ENCODE measurements around the gene DHX35.
"Not testable (repeated sequence)": the region's sequence is repeated elsewhere in the genome, so short reads cannot be mapped to it uniquely, and the experiment has no call there.

Gene DHX35

DNA sequence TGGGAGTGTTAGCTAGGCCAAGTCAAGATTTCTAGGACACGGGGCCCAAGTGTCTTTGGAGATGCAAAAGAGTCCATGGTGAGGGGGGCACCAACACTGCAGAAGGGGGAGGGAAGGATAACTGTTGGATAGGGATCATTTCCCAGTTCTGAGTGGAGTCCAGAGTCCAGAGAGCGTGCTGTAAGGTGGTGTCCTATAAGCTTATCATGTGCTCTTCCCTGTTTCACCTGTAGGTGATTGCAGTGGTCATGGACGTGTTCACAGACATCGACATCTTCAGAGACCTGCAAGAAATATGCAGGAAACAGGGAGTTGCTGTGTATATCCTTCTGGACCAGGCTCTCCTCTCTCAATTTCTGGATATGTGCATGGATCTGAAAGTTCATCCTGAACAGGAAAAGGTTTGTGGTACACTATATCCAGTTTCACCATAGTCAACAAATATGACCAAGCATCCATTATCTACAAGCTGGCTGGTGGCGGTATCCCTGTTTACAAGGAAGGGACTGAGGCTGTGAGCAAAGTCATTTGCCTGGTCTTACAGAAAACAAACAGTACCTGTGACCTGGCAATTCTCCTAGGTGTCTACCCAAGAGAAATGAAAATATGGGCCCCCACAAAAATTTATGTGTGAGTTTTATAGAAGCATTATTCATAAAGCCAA is 20.3 kb upstream of the DHX35 start:
- Histone ChIP-seq H3K36me3 (ENCODE audit: insufficient read depth, low read length) (peaks cover 11% of the 10 kb centered on the region), H3K9ac (ENCODE audit: low read length) (no peak overlapping the region), H3K9me3 (ENCODE audit: low read length) (no peaks in the 10 kb centered on the region), H3K4me3 (ENCODE audit: low read depth in 1 of 2, low read length in 2 of 2) (no peak overlapping the region), H3K27me3 (ENCODE audit: control insufficient read depth in 1 of 2, insufficient read depth in 2 of 2, low read length in 2 of 2) (no peaks in the 10 kb centered on the region), H3K27ac (ENCODE audit: low read depth, low read length) (no peak overlapping the region), H3K4me1 (ENCODE audit: insufficient read depth, low read length) (no peaks in the 10 kb centered on the region)

DNA sequence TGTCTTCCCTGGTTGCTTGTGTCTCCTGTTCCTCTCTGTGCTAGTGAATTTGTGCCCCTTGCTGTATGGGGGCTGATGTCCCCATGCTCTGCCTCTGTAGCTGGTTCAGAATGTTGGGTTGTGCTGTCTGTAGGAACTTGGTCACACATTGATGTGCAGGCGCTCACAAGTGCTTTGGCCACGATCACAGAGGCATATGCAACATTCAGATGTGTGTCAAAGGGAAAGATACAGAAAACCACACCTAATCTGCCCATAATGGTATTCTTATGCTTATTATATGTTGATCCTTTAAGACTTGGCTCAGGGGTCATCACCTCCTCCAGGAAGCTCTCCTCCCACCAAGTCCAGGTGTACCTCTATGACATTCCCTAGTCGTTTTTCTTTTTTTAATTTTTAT is 17.1 kb upstream of the DHX35 start:
- Histone ChIP-seq H3K9ac (ENCODE audit: low read length) (no peak overlapping the region), H3K9me3 (ENCODE audit: low read length) (no peaks in the 10 kb centered on the region), H3K36me3 (ENCODE audit: insufficient read depth, low read length) (peaks cover 17% of the 10 kb centered on the region), H3K4me3 (ENCODE audit: low read depth in 1 of 2, low read length in 2 of 2) (no peak overlapping the region), H3K27ac (ENCODE audit: low read depth, low read length) (no peak overlapping the region), H3K4me1 (ENCODE audit: insufficient read depth, low read length) (no peaks in the 10 kb centered on the region), H3K27me3 (ENCODE audit: control insufficient read depth in 1 of 2, insufficient read depth in 2 of 2, low read length in 2 of 2) (no peaks in the 10 kb centered on the region)

DNA sequence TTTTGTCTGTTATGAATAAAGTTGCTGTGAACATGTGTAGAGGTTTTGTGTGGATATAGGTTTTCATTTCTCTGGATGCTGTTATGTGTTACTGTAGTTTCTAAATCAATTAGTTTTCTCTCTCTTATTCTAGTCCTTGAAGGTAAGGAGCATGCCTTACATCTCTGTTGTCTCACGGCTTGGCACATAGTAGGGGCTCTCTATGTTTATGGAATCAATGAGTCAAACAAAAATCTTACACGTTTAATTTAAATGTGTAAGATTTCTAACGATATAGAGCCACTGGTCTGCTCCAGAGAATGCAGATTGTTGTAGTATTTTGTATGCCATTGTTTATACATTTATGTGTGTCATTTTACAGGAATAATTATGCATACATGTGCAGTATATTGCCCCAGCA is 15.3 kb upstream of the DHX35 start:
- peaks cover 19% of the 10 kb centered on the region for H3K36me3 ChIP-seq (ENCODE audit: insufficient read depth, low read length)
- no peaks in the 10 kb centered on the region for H3K4me1 ChIP-seq (ENCODE audit: insufficient read depth, low read length)
- no peaks in the 10 kb centered on the region for H3K27me3 ChIP-seq (ENCODE audit: control insufficient read depth in 1 of 2, insufficient read depth in 2 of 2, low read length in 2 of 2)
- H3K9ac ChIP-seq (ENCODE audit: low read length), result no peak overlapping the region
- no peak overlapping the region for H3K4me3 ChIP-seq (ENCODE audit: low read depth in 1 of 2, low read length in 2 of 2)
- H3K27ac ChIP-seq (ENCODE audit: low read depth, low read length), result no peak overlapping the region
- no peaks in the 10 kb centered on the region for H3K9me3 ChIP-seq (ENCODE audit: low read length)

DNA sequence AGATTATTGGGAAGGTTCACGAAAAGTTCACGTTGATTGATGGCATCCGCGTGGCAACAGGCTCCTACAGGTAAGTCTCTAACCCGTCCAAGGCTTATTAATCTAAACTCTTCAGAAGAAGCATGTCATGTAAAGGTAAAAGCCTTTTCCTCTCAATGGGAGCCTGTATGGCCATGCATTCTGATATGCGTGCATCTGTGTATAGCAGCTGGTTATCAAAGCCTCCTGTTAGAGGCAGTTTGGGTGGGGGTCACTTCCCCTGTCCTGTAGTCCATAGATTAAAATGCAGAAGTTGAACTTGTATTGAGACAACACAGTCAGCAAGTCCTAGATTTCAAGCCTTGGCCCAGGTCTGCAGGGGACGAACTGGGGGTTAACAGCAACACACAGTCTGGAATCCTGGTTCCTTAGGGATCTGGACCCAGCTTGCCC is 14.2 kb upstream of the DHX35 start:
- H3K36me3 ChIP-seq (ENCODE audit: insufficient read depth, low read length), result peaks cover 27% of the 10 kb centered on the region

DNA sequence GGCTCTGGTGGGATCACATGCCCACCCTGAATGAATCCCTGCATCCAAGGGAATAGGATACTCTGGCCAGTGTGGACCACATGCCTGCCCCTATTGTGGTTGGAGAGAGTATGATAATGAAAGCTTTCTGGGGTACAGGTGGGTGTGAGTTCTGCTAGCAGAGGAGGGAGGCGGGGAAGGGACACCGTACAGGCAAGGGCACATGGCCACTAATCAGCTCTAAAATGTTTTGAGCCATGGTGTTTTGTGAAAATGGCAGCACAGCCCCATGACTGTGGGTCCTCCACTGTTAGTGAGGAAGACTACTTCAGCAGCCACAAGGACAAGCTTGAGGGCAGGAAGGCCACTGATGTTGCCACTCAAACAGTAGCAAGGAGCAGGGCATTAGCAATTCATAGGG is 11.9 kb upstream of the DHX35 start:
- no peaks in the 10 kb centered on the region for H3K4me1 ChIP-seq (ENCODE audit: insufficient read depth, low read length)
- no peaks in the 10 kb centered on the region for H3K9me3 ChIP-seq (ENCODE audit: low read length)
- peaks cover 23% of the 10 kb centered on the region for H3K36me3 ChIP-seq (ENCODE audit: insufficient read depth, low read length)
- H3K27me3 ChIP-seq (ENCODE audit: control insufficient read depth in 1 of 2, insufficient read depth in 2 of 2, low read length in 2 of 2), result no peaks in the 10 kb centered on the region
- no peak overlapping the region for H3K27ac ChIP-seq (ENCODE audit: low read depth, low read length)
- no peak overlapping the region for H3K4me3 ChIP-seq (ENCODE audit: low read depth in 1 of 2, low read length in 2 of 2)
- no peak overlapping the region for H3K9ac ChIP-seq (ENCODE audit: low read length)

More for the DNA sequence above, 14.2 kb upstream of the DHX35 start:
- Histone ChIP-seq H3K4me3 (ENCODE audit: low read depth in 1 of 2, low read length in 2 of 2) (no peak overlapping the region), H3K9me3 (ENCODE audit: low read length) (no peaks in the 10 kb centered on the region), H3K27ac (ENCODE audit: low read depth, low read length) (no peak overlapping the region), H3K4me1 (ENCODE audit: insufficient read depth, low read length) (no peaks in the 10 kb centered on the region), H3K27me3 (ENCODE audit: control insufficient read depth in 1 of 2, insufficient read depth in 2 of 2, low read length in 2 of 2) (no peaks in the 10 kb centered on the region), H3K9ac (ENCODE audit: low read length) (no peak overlapping the region)

DNA sequence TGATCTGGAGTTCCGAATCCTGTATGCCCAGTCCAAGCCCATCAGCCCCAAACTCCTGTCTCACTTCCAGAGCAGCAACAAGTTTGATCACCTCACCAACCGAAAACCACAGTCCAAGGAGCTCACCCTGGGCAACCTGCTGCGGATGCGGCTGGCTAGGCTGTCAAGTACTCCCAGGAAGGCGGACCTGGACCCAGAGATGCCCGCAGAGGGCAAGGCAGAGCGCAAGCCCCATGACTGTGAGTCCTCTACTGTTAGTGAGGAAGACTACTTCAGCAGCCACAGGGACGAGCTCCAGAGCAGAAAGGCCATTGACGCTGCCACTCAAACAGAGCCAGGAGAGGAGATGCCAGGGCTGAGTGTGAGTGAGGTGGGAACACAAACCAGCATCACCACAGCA is 10.5 kb upstream of the DHX35 start:
- H3K27ac ChIP-seq (ENCODE audit: low read depth, low read length), result no peak overlapping the region
- no peaks in the 10 kb centered on the region for H3K27me3 ChIP-seq (ENCODE audit: control insufficient read depth in 1 of 2, insufficient read depth in 2 of 2, low read length in 2 of 2)
- H3K36me3 ChIP-seq (ENCODE audit: insufficient read depth, low read length), result peaks cover 18% of the 10 kb centered on the region
- H3K4me3 ChIP-seq (ENCODE audit: low read depth in 1 of 2, low read length in 2 of 2), result no peak overlapping the region
- H3K9ac ChIP-seq (ENCODE audit: low read length), result no peak overlapping the region
- H3K9me3 ChIP-seq (ENCODE audit: low read length), result no peaks in the 10 kb centered on the region
- H3K4me1 ChIP-seq (ENCODE audit: insufficient read depth, low read length), result no peaks in the 10 kb centered on the region

DNA sequence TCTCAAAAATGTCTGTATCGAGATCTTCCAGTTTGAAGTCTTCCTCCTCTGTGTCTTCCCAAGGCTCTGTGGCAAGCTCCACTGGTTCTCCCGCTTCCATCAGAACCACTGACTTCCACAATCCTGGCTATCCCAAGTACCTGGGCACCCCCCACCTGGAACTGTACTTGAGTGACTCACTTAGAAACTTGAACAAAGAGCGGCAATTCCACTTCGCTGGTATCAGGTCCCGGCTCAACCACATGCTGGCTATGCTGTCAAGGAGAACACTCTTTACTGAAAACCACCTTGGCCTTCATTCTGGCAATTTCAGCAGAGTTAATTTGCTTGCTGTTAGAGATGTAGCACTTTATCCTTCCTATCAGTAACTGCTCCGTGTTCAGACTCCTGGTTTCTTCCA is 10.0 kb upstream of the DHX35 start:
- Histone ChIP-seq H3K36me3 (ENCODE audit: insufficient read depth, low read length) (peaks cover 13% of the 10 kb centered on the region), H3K4me1 (ENCODE audit: insufficient read depth, low read length) (no peaks in the 10 kb centered on the region), H3K4me3 (ENCODE audit: low read depth in 1 of 2, low read length in 2 of 2) (no peak overlapping the region), H3K27ac (ENCODE audit: low read depth, low read length) (no peak overlapping the region), H3K9me3 (ENCODE audit: low read length) (no peaks in the 10 kb centered on the region), H3K27me3 (ENCODE audit: control insufficient read depth in 1 of 2, insufficient read depth in 2 of 2, low read length in 2 of 2) (no peaks in the 10 kb centered on the region), H3K9ac (ENCODE audit: low read length) (no peak overlapping the region)

DNA sequence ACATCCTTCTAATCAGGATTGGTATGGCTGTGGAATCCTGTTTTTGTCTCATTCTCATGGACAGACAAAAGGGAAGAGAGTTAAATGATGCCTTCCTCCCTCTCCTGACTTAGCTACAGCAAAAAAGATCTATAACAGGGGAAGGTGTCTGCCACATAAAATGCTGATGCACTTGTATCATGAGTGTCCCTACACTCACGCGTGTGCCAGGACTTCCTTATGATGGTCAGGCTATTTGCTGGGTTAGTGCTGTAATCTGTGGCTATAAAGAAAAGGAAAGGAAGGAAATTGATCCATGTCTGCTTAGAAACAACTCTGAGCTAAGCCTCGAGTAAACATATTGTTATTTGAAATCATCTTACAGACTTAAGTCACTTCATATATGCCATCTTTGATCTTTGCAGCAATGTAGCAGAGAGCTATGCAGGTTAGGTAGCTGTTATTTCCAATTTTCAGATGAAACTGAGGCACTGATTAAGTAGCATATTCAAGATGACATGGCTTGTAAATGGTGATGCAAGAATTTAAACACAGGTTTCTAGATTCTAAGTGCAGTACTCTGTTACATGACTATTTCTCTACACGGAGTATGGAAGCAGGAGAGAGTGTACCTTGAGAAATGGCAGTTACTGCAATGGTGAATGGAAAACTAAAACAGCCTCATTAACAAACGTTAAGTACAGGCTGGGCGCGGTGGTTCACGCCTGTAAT is 8.4 kb upstream of the DHX35 start:
- no peaks in the 10 kb centered on the region for H3K9me3 ChIP-seq (ENCODE audit: low read length)
- no peak overlapping the region for H3K4me3 ChIP-seq (ENCODE audit: low read depth in 1 of 2, low read length in 2 of 2)
- H3K27me3 ChIP-seq (ENCODE audit: control insufficient read depth in 1 of 2, insufficient read depth in 2 of 2, low read length in 2 of 2), result no peaks in the 10 kb centered on the region
- H3K36me3 ChIP-seq (ENCODE audit: insufficient read depth, low read length), result peaks cover 10% of the 10 kb centered on the region
- H3K4me1 ChIP-seq (ENCODE audit: insufficient read depth, low read length), result no peaks in the 10 kb centered on the region
- H3K27ac ChIP-seq (ENCODE audit: low read depth, low read length), result no peak overlapping the region
- no peak overlapping the region for H3K9ac ChIP-seq (ENCODE audit: low read length)

DNA sequence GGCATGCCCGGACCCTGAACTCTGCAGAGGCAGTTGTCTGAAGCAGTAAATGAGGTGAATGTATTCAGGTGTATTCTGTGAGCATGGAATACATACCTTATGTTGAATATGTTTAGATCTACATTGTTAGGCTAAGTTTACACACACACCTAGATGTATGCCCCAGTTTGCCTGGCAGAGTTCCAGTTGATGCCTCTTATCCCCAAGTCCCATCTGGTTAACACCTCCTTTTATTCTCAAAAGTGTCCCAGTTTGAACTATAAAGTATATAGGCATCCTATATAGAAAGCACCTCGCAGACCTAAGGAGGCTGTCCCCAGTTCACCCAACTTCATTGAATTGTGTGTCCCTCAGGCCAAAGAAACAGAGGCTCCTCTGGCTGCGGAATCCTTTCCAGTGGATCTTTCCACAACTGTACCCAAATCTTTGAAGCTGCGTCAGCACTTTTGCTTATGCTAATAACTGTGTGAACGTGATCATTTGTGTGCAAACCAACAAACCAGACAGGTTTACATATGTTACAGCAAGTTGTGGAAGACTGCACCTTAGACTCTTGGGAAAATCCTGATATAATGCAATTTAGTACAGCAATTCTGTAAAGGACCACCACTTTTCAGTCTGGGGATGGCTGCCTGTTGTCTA is 4.8 kb upstream of the DHX35 start:
- Histone ChIP-seq H3K9me3 (ENCODE audit: low read length) (no peaks in the 10 kb centered on the region), H3K27ac (ENCODE audit: low read depth, low read length) (no peak overlapping the region), H3K36me3 (ENCODE audit: insufficient read depth, low read length) (peaks cover 3% of the 10 kb centered on the region), H3K9ac (ENCODE audit: low read length) (no peak overlapping the region), H3K4me1 (ENCODE audit: insufficient read depth, low read length) (peaks cover 7% of the 10 kb centered on the region), H3K4me3 (ENCODE audit: low read depth in 1 of 2, low read length in 2 of 2) (no peak overlapping the region), H3K27me3 (ENCODE audit: control insufficient read depth in 1 of 2, insufficient read depth in 2 of 2, low read length in 2 of 2) (no peaks in the 10 kb centered on the region)

DNA sequence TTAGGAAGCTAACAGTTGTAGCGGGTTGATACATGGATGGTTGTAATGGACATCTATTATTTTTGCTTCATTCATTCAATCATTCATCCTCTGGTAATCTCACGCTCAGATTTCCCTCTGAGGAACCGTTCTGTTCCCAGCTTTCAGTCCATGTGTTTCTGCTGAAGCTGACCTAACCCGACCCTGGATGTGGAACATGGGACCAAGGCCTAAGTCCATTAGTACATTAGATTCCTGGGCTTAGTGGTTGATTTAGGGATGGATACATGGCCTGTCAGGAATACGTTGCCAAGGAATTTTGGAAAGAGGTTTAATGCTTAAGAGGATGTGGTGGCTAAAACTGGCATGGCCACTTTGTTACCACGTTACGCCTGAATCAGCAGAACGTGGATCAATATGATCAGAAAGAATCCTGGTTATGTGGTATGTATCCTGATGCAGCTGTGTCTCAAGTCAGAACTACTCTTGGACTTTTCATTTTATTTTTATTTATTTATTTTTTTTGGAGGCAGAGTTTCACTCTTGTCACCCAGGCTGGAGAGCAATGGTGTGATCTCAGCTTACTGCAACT is 4.1 kb upstream of the DHX35 start:
- H3K9ac ChIP-seq (ENCODE audit: low read length), result no peak overlapping the region
- no peaks in the 10 kb centered on the region for H3K36me3 ChIP-seq (ENCODE audit: insufficient read depth, low read length)
- H3K27me3 ChIP-seq (ENCODE audit: control insufficient read depth in 1 of 2, insufficient read depth in 2 of 2, low read length in 2 of 2), result no peaks in the 10 kb centered on the region
- no peak overlapping the region for H3K4me3 ChIP-seq (ENCODE audit: low read depth in 1 of 2, low read length in 2 of 2)
- peaks cover 11% of the 10 kb centered on the region for H3K4me1 ChIP-seq (ENCODE audit: insufficient read depth, low read length)
- no peaks in the 10 kb centered on the region for H3K9me3 ChIP-seq (ENCODE audit: low read length)
- no peak overlapping the region for H3K27ac ChIP-seq (ENCODE audit: low read depth, low read length)

DNA sequence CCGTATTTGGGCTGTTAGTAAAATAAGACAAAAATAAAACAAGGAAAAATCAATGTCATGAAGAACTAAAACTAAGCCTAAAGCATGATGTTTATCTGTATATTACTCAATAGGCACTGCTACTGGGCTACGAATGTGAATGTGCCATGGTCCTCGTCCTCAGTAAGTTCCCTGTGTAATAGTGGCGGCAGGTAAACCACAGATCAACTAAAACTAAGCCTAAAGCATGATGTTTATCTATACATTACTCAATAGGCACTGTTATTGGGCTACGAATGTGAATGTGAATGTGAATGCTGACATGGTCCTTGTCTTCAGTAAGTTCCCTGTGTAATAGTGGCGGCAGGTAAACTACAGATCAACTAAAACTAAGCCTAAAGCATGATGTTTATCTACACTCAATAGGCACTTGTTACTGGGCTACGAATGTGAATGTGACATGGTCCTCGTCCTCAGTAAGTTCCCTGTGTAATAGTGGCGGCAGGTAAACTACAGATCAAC is 1.9 kb upstream of the DHX35 start:
- not testable (repeated sequence) for H3K9ac ChIP-seq (ENCODE audit: low read length); H3K27ac ChIP-seq (ENCODE audit: low read depth, low read length); H3K27me3 ChIP-seq (ENCODE audit: control insufficient read depth in 1 of 2, insufficient read depth in 2 of 2, low read length in 2 of 2); H3K9me3 ChIP-seq (ENCODE audit: low read length); H3K4me3 ChIP-seq (ENCODE audit: low read depth in 1 of 2, low read length in 2 of 2); H3K36me3 ChIP-seq (ENCODE audit: insufficient read depth, low read length)
- peaks cover 16% of the 10 kb centered on the region for H3K4me1 ChIP-seq (ENCODE audit: insufficient read depth, low read length)
